Measurements from ENCODE around the gene KRT28.

DNA sequence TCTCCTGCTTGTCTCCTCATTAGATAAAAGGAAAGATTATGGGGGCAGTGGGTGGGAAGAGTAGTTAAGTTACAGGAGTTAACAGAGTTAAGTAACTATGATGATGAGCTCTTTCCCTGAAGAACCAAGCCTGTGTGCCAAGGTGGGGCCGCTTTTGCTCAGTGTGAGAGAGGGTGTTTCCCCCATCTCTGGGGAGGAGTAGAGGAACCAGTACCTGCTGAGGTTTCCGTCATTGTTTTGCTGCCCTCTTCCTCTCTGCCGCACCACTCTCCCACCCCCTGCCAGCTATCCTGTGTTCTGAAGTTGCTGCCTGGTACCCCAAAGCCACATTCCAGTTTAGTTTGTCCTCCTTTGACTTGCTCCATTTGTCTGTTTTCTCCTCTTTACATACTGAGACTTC, 43.5 kb upstream of the KRT28 start:
- TF ChIP-seq, protein P1, sequence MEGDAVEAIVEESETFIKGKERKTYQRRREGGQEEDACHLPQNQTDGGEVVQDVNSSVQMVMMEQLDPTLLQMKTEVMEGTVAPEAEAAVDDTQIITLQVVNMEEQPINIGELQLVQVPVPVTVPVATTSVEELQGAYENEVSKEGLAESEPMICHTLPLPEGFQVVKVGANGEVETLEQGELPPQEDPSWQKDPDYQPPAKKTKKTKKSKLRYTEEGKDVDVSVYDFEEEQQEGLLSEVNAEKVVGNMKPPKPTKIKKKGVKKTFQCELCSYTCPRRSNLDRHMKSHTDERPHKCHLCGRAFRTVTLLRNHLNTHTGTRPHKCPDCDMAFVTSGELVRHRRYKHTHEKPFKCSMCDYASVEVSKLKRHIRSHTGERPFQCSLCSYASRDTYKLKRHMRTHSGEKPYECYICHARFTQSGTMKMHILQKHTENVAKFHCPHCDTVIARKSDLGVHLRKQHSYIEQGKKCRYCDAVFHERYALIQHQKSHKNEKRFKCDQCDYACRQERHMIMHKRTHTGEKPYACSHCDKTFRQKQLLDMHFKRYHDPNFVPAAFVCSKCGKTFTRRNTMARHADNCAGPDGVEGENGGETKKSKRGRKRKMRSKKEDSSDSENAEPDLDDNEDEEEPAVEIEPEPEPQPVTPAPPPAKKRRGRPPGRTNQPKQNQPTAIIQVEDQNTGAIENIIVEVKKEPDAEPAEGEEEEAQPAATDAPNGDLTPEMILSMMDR (CRISPR knock-in tag; IDR thresholded peaks at IDR 0.05): no peak
- no peak for TF ChIP-seq SRF (IDR thresholded peaks at IDR 0.05; ENCODE audit: low read depth, low read length)
- TF ChIP-seq ZNF12 (CRISPR knock-in tag; IDR thresholded peaks at IDR 0.05): no peak
- TF ChIP-seq POLR2A (IDR thresholded peaks at IDR 0.05; ENCODE audit: insufficient read depth in 1 of 2, low read depth in 2 of 2, low read length in 2 of 2): no peak
- TF ChIP-seq KLF15 (CRISPR knock-in tag; IDR thresholded peaks at IDR 0.05; ENCODE audit: borderline replicate concordance): no peak
- TF ChIP-seq ZNF10 (CRISPR knock-in tag; IDR thresholded peaks at IDR 0.05; ENCODE audit: borderline replicate concordance, low read depth): no peak
- TF ChIP-seq CREB1 (IDR thresholded peaks at IDR 0.05): no peak
- TF ChIP-seq CREB1 (CRISPR knock-in tag; IDR thresholded peaks at IDR 0.05): no peak
- TF ChIP-seq CEBPZ (IDR thresholded peaks at IDR 0.05; ENCODE audit: low read length): no peak
- TF ChIP-seq ZNF879 (CRISPR knock-in tag; IDR thresholded peaks at IDR 0.05): no peak
- no peak for TF ChIP-seq NR3C1 (CRISPR knock-in tag; IDR thresholded peaks at IDR 0.05)
- no peak for TF ChIP-seq SMAD3 (CRISPR knock-in tag; IDR thresholded peaks at IDR 0.05)
- TF ChIP-seq SIN3A (IDR thresholded peaks at IDR 0.05; ENCODE audit: borderline replicate concordance, low read depth, low read length): no peak
- no peak for TF ChIP-seq ZNF225 (CRISPR knock-in tag; IDR thresholded peaks at IDR 0.05)
- no peak for TF ChIP-seq ZFP91 (CRISPR knock-in tag; IDR thresholded peaks at IDR 0.05; ENCODE audit: borderline replicate concordance)
